ENCODE data around the gene ZNF330. TPM values are rescaled to one million over a fixed set of nuclear protein-coding genes. Genes with fewer than 3 reads are reported as not detected.

ZNF330 gene
- total RNA-seq, 1 experiment from 2014 or later, result 15.4 TPM

Other genes starting within 250 kb of the ZNF330 start
- 0.75 and 1.4 TPM in 2 replicates for gene RNF150, start 87.4 kb upstream of the ZNF330 start, total RNA-seq (2014; rRNA removed; shearing (Covaris generic); ENCODE audit: low replicate concordance)

All from Caki2 (cell line).